Measurements from ENCODE around the gene OR5I1. TPM values are rescaled to one million over a fixed set of nuclear protein-coding genes. Genes with fewer than 3 reads are reported as not detected.
"Not testable (repeated sequence)": the region's sequence is repeated elsewhere in the genome, so short reads cannot be mapped to it uniquely, and the experiment has no call there.

Gene OR5I1
- total and polyA plus RNA-seq, 11 donors, result not detected

DNA sequence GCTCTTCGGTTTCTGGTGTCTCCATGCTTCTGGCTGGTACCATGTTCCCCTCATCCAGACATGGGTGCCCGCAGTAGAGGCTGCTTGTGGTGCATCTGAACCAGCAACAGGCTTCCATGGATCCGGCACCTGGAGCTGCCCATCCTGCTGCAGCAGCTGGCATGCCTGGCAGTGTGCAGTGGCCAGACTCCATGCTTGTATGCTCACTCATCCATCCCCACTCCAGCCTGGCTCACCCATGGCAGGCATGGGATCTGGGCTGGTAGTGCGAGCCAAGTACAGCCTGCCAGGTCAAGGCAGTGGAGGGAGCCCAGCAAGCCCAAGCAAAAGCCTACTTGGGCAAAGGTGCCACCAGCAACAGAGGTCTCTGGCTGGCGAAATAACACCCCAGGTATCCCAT is 15.7 kb downstream of the OR5I1 start:
- H3K27me3 ChIP-seq, result no peaks in the 10 kb centered on the region
- WGBS, 4 donors, result 58 to 77% (median 69%) methylated on average over 4 to 5 of the region's 5 CpGs
- H3K36me3 ChIP-seq, result no peaks in the 10 kb centered on the region
- TF ChIP-seq, protein P1, sequence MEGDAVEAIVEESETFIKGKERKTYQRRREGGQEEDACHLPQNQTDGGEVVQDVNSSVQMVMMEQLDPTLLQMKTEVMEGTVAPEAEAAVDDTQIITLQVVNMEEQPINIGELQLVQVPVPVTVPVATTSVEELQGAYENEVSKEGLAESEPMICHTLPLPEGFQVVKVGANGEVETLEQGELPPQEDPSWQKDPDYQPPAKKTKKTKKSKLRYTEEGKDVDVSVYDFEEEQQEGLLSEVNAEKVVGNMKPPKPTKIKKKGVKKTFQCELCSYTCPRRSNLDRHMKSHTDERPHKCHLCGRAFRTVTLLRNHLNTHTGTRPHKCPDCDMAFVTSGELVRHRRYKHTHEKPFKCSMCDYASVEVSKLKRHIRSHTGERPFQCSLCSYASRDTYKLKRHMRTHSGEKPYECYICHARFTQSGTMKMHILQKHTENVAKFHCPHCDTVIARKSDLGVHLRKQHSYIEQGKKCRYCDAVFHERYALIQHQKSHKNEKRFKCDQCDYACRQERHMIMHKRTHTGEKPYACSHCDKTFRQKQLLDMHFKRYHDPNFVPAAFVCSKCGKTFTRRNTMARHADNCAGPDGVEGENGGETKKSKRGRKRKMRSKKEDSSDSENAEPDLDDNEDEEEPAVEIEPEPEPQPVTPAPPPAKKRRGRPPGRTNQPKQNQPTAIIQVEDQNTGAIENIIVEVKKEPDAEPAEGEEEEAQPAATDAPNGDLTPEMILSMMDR (IDR thresholded peaks at IDR 0.05), result no peak
- TF ChIP-seq POLR2A (IDR thresholded peaks at IDR 0.05), result no peak
- no peak overlapping the region for H3K4me3 ChIP-seq
- no peak for ATAC-seq
- intact Hi-C loops (cut with DNase I), result no loop called here
- DNase-seq, result peak in 1 of 5 donors; percentile 52
- H3K4me1 ChIP-seq, result no peaks in the 10 kb centered on the region
- no peak overlapping the region for H3K27ac ChIP-seq
- peaks cover 0 to 4% (median 0%) of the 10 kb centered on the region in 12 donors for H3K9me3 ChIP-seq

DNA sequence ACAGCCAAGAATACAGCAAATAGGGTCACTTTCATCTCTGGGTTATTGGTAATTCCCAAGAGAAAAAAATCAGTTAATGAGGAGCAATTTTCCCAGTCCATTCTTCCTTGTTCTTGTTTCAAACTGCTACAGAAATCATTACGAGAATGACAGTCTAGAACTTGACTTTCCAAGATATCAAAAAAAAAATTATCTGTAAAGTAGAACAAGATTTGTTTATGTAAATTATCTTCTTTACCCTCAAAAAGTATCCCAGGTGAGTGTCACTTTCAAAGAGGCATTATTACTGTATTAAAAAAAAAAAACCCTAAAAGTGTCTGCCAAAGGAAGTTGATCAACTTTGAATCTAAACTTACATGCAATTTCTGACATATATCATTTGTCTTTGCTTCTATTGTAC is 21.7 kb downstream of the OR5I1 start, which contains the start of gene OR5W2:
Gene OR5W2 (minus strand): TSS at position 101 of the 400 bp plus-strand sequence. CDS start 0 bp downstream, at position 101.
- TF ChIP-seq, protein P1 (IDR thresholded peaks at IDR 0.05), result no peak
- TF ChIP-seq POLR2A (IDR thresholded peaks at IDR 0.05), result no peak
- DNase-seq (no peak), ATAC-seq (no peak)
- Histone ChIP-seq H3K27me3 (no peaks in the 10 kb centered on the region), H3K4me3 (no peak within 1 kb of the TSS), H3K4me1 (no peaks in the 10 kb centered on the region), H3K9me3 (no peaks in the 10 kb centered on the region), H3K36me3 (no peaks in the 10 kb centered on the region), H3K27ac (no peak within 1 kb of the TSS)
- intact Hi-C loops (cut with DNase I), result no loop called here
- 49 to 71% (median 60%) methylated on average over 1 of the region's 1 CpG for WGBS, 4 donors

DNA sequence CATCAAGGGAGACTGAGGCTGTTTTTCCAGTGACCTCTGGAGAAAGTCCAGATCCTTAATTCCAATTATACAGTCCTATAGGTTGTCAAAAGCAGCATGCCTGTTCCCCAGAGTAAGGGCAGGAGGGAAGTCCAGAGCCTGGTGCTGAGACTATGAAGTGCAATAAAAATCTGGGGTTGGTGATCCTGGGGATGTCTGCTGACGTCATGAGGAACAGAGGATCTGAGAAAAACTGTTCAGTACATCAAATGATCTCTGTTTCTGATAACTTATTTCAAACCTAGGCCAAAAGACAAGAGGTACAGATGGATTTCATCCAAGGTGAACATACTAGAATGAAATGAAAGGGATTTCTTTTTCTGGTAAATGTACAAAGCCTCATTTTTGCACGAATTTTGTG is 33.9 kb downstream of the OR5I1 start:
- H3K36me3 ChIP-seq, result no peaks in the 10 kb centered on the region
- DNase-seq, result no peak

DNA sequence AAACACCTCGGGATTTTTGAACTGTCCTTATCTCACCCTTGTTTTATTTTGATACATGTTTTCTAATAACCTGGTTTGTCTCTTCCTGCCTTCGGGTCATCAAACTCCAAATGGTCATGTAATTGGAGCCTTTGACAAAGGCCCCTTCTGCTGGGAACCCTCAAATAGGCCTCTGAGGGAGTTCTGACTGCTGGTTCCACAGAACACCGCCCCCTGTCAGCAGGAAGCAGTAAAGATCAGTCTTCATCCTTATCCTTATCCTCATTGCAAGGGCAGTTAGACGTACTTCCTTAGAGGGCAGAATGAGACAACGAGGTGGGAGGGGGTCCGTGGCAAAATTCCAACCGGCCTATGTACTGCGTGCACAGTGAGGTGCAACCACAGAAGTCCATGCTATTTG is 41.0 kb downstream of the OR5I1 start:
- H3K4me1 ChIP-seq, result no peaks in the 10 kb centered on the region
- H3K4me3 ChIP-seq, result no peak overlapping the region
- no peaks in the 10 kb centered on the region for H3K36me3 ChIP-seq
- no peak overlapping the region for H3K27ac ChIP-seq
- no peak for DNase-seq
- no peaks in the 10 kb centered on the region for H3K27me3 ChIP-seq
- ATAC-seq, result no peak
- intact Hi-C loops (cut with DNase I), result no loop called here
- 37 to 63% (median 54%) methylated on average over 8 of the region's 8 CpGs for WGBS, 4 donors
- TF ChIP-seq POLR2A (IDR thresholded peaks at IDR 0.05), result no peak
- TF ChIP-seq, protein P1 (IDR thresholded peaks at IDR 0.05), result no peak
- peaks cover 0 to 13% (median 0%) of the 10 kb centered on the region in 12 donors for H3K9me3 ChIP-seq

More for the DNA sequence above, 33.9 kb downstream of the OR5I1 start:
- intact Hi-C loops (cut with DNase I), result no loop called here
- no peak for ATAC-seq
- H3K4me1 ChIP-seq, result no peaks in the 10 kb centered on the region
- no peak overlapping the region for H3K4me3 ChIP-seq
- 19 to 21% (median 20%) methylated on average over 2 of the region's 2 CpGs for WGBS, 4 donors
- H3K9me3 ChIP-seq, result no peaks in the 10 kb centered on the region
- no peak overlapping the region for H3K27ac ChIP-seq
- H3K27me3 ChIP-seq, result no peaks in the 10 kb centered on the region
- TF ChIP-seq, protein P1 (IDR thresholded peaks at IDR 0.05), result no peak
- TF ChIP-seq POLR2A (IDR thresholded peaks at IDR 0.05), result no peak

DNA sequence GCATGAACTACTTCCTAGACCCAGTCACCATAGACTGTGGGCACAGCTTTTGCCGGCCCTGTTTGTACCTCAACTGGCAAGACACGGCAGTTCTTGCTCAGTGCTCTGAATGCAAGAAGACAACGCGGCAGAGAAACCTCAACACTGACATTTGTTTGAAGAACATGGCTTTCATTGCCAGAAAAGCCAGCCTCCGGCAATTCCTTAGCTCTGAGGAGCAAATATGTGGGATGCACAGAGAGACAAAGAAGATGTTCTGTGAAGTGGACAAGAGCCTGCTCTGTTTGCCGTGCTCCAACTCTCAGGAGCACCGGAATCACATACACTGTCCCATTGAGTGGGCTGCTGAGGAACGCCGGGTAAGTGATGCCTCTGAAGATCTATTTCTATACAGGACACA is 50.7 kb downstream of the OR5I1 start:
- H3K4me1 ChIP-seq; DNase-seq; ATAC-seq; intact Hi-C loops (cut with DNase I); H3K27ac ChIP-seq; H3K9me3 ChIP-seq; H3K4me3 ChIP-seq; H3K36me3 ChIP-seq; H3K27me3 ChIP-seq: not testable (repeated sequence)
- 82 to 92% (median 85%) methylated on average over 9 of the region's 9 CpGs for WGBS, 4 donors
